Measurements from ENCODE around the gene NKAIN4.

Gene NKAIN4

GRCh38 chr20:63210011-63210605, 44.2 kb downstream of the NKAIN4 start:
- Histone ChIP-seq H3K9me3 (ENCODE audit: control insufficient read depth in 1 of 2, low read length in 2 of 2) (no peaks in the 10 kb centered on the region), H3K27ac (ENCODE audit: low read length) (no peak overlapping the region), H3K4me3 (ENCODE audit: low read depth in 1 of 2, low read length in 2 of 2) (no peak overlapping the region), H3K27me3 (ENCODE audit: low read depth, low read length) (no peaks in the 10 kb centered on the region), H3K4me1 (ENCODE audit: control insufficient read depth in 1 of 2, insufficient read depth in 2 of 2, low read length in 2 of 2) (peaks cover 4 to 26% of the 10 kb centered on the region in 2 donors), H3K36me3 (ENCODE audit: control insufficient read depth in 1 of 2, insufficient read depth in 2 of 2, low read length in 2 of 2) (peaks cover 35 to 37% of the 10 kb centered on the region in 2 donors)

- no peaks in the 10 kb centered on the region for H3K9me3 ChIP-seq (ENCODE audit: control insufficient read depth in 1 of 2, low read length in 2 of 2)
- H3K36me3 ChIP-seq (ENCODE audit: control insufficient read depth in 1 of 2, insufficient read depth in 2 of 2, low read length in 2 of 2) = peaks cover 42 to 51% of the 10 kb centered on the region in 2 donors
- no peak overlapping the region for H3K27ac ChIP-seq (ENCODE audit: low read length)
- peaks cover 4 to 16% of the 10 kb centered on the region in 2 donors for H3K4me1 ChIP-seq (ENCODE audit: control insufficient read depth in 1 of 2, insufficient read depth in 2 of 2, low read length in 2 of 2)
- H3K4me3 ChIP-seq (ENCODE audit: low read depth in 1 of 2, low read length in 2 of 2) = no peak overlapping the region
- H3K27me3 ChIP-seq (ENCODE audit: low read depth, low read length) = no peaks in the 10 kb centered on the region
Measured at GRCh38 chr20:63208346-63208909, 45.8 kb downstream of the NKAIN4 start.

DNA sequence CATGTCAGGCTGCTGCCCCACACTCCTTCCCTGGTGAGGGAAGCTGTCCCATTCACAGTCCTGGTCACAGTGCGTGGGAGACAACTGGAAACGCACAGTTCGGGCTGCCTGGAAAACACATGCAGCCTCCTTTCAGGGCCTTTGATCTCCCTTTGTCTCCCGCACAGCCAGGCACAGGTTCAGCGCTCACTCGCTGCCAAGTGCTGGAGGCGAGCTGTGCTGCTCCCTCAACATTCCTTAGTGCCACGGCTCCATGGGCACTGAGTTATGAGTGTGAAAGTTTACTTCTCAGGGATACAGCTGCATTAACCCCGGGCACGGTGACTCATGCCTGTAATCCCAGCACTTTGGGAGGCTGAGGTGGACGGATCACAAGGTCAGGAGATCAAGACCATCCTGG, 47.4 kb downstream of the NKAIN4 start:
- H3K27me3 ChIP-seq (ENCODE audit: low read depth, low read length) = no peaks in the 10 kb centered on the region
- H3K4me1 ChIP-seq (ENCODE audit: control insufficient read depth in 1 of 2, insufficient read depth in 2 of 2, low read length in 2 of 2) = peaks cover 0 to under 1% of the 10 kb centered on the region in 2 donors
- peaks cover 48 to 51% of the 10 kb centered on the region in 2 donors for H3K36me3 ChIP-seq (ENCODE audit: control insufficient read depth in 1 of 2, insufficient read depth in 2 of 2, low read length in 2 of 2)
- H3K9me3 ChIP-seq (ENCODE audit: control insufficient read depth in 1 of 2, low read length in 2 of 2) = no peaks in the 10 kb centered on the region
- no peak overlapping the region for H3K27ac ChIP-seq (ENCODE audit: low read length)
- no peak overlapping the region for H3K4me3 ChIP-seq (ENCODE audit: low read depth in 1 of 2, low read length in 2 of 2)

DNA sequence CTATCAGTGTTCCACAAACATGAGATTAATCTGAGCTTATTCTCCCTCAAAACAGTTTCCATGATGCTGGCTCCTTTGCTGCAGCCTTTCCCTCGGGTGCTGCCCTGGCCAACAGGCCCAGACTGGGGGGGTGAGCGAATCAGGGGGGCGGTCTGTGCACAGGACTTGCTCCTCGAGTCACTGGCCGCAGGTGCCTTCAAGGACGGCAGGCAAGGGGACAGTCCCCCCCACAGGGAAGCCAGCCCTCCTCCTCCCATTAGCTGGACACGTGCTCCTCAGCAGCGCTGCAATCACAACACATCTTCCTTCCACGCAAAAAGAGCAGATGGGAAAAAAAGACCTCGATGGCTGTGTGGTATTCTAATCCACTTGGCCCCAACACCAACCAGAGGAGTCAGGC, 48.4 kb downstream of the NKAIN4 start:
- H3K4me3 ChIP-seq (ENCODE audit: low read depth in 1 of 2, low read length in 2 of 2) = no peak overlapping the region
- no peaks in the 10 kb centered on the region for H3K4me1 ChIP-seq (ENCODE audit: control insufficient read depth in 1 of 2, insufficient read depth in 2 of 2, low read length in 2 of 2)
- H3K27me3 ChIP-seq (ENCODE audit: low read depth, low read length) = no peaks in the 10 kb centered on the region
- no peak overlapping the region for H3K27ac ChIP-seq (ENCODE audit: low read length)
- H3K36me3 ChIP-seq (ENCODE audit: control insufficient read depth in 1 of 2, insufficient read depth in 2 of 2, low read length in 2 of 2) = peaks cover 54 to 60% of the 10 kb centered on the region in 2 donors
- no peaks in the 10 kb centered on the region for H3K9me3 ChIP-seq (ENCODE audit: control insufficient read depth in 1 of 2, low read length in 2 of 2)

DNA sequence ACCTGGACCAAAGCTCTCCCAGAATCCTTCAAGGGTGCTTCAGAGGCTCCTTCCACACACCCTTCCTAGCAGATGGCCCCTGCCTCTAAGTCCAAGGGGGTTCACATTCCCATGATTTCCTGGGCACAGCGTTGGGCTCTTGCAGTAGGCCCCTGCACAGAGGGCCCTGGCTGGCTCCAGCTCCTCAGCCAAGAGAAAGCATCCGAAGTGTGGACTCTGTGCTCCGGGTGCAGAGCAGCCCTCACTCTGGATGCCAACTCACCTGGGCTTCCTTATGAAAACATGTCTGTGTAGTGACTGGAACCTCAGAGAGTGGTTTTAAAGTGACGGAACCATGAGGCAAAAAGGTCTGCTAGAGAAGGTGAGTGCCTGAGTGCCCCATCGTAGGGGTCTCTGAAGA, 49.9 kb downstream of the NKAIN4 start:
- H3K36me3 ChIP-seq (ENCODE audit: control insufficient read depth in 1 of 2, insufficient read depth in 2 of 2, low read length in 2 of 2) = peaks cover 53 to 60% of the 10 kb centered on the region in 2 donors
- H3K9me3 ChIP-seq (ENCODE audit: control insufficient read depth in 1 of 2, low read length in 2 of 2) = no peaks in the 10 kb centered on the region
- H3K27me3 ChIP-seq (ENCODE audit: low read depth, low read length) = no peaks in the 10 kb centered on the region
- no peaks in the 10 kb centered on the region for H3K4me1 ChIP-seq (ENCODE audit: control insufficient read depth in 1 of 2, insufficient read depth in 2 of 2, low read length in 2 of 2)
- H3K4me3 ChIP-seq (ENCODE audit: low read depth in 1 of 2, low read length in 2 of 2) = no peak overlapping the region
- H3K27ac ChIP-seq (ENCODE audit: low read length) = no peak overlapping the region

DNA sequence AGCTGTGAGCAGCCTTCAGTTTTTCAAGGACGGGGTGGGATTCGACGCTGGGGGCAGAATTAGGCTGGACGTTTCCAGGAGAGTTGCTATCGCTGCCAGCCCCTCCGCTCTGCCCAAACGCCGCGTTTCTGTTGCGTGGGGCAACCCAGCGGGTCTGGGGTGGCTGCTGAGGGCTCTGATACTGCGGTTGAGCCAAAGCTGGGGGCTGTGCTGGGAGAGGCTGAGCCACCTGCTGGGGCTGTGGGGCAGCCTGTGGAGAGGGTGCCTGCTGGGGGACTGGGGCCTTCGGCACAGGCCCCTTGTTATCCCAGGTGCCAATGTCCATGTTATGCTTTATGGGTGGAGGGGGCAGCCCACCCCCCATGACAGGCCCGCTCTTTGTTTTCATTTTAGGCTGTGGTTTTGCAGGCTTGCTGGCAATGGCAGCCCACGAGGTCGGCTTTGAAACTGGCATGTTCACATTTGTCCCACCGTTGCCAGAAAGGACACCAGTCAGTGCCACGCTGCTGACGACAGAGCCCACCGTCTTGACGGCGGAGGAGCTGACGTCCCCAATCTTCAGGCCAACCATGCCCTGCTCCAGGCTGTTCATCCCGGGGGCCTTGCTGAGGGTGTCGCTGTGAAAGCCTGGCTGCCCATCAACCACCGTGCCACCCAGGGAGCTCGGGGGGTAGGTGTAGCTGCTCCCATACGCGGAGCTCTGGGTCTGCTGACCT, 51.3 kb downstream of the NKAIN4 start:
- H3K27ac ChIP-seq (ENCODE audit: low read length) = no peak overlapping the region
- no peak overlapping the region for H3K4me3 ChIP-seq (ENCODE audit: low read depth in 1 of 2, low read length in 2 of 2)
- peaks cover 0 to 3% of the 10 kb centered on the region in 2 donors for H3K4me1 ChIP-seq (ENCODE audit: control insufficient read depth in 1 of 2, insufficient read depth in 2 of 2, low read length in 2 of 2)
- peaks cover 45 to 51% of the 10 kb centered on the region in 2 donors for H3K36me3 ChIP-seq (ENCODE audit: control insufficient read depth in 1 of 2, insufficient read depth in 2 of 2, low read length in 2 of 2)
- no peaks in the 10 kb centered on the region for H3K27me3 ChIP-seq (ENCODE audit: low read depth, low read length)
- no peaks in the 10 kb centered on the region for H3K9me3 ChIP-seq (ENCODE audit: control insufficient read depth in 1 of 2, low read length in 2 of 2)

- H3K4me3 ChIP-seq (ENCODE audit: low read depth in 1 of 2, low read length in 2 of 2) = no peak overlapping the region
- H3K9me3 ChIP-seq (ENCODE audit: control insufficient read depth in 1 of 2, low read length in 2 of 2) = no peaks in the 10 kb centered on the region
- H3K4me1 ChIP-seq (ENCODE audit: control insufficient read depth in 1 of 2, insufficient read depth in 2 of 2, low read length in 2 of 2) = peaks cover 0 to 10% of the 10 kb centered on the region in 2 donors
- peaks cover 48 to 49% of the 10 kb centered on the region in 2 donors for H3K36me3 ChIP-seq (ENCODE audit: control insufficient read depth in 1 of 2, insufficient read depth in 2 of 2, low read length in 2 of 2)
- H3K27ac ChIP-seq (ENCODE audit: low read length) = no peak overlapping the region
- H3K27me3 ChIP-seq (ENCODE audit: low read depth, low read length) = no peaks in the 10 kb centered on the region
Measured at GRCh38 chr20:63202021-63202420, 52.2 kb downstream of the NKAIN4 start.

- Histone ChIP-seq H3K27ac (ENCODE audit: low read length) (no peak overlapping the region), H3K36me3 (ENCODE audit: control insufficient read depth in 1 of 2, insufficient read depth in 2 of 2, low read length in 2 of 2) (peaks cover 36 to 42% of the 10 kb centered on the region in 2 donors), H3K27me3 (ENCODE audit: low read depth, low read length) (no peaks in the 10 kb centered on the region), H3K9me3 (ENCODE audit: control insufficient read depth in 1 of 2, low read length in 2 of 2) (no peaks in the 10 kb centered on the region), H3K4me1 (ENCODE audit: control insufficient read depth in 1 of 2, insufficient read depth in 2 of 2, low read length in 2 of 2) (peaks cover 0 to 10% of the 10 kb centered on the region in 2 donors), H3K4me3 (ENCODE audit: low read depth in 1 of 2, low read length in 2 of 2) (no peak overlapping the region)
Measured at GRCh38 chr20:63198606-63199005, 55.7 kb downstream of the NKAIN4 start.

- no peaks in the 10 kb centered on the region for H3K27me3 ChIP-seq (ENCODE audit: low read depth, low read length)
- H3K27ac ChIP-seq (ENCODE audit: low read length) = no peak overlapping the region
- no peaks in the 10 kb centered on the region for H3K9me3 ChIP-seq (ENCODE audit: control insufficient read depth in 1 of 2, low read length in 2 of 2)
- H3K4me3 ChIP-seq (ENCODE audit: low read depth in 1 of 2, low read length in 2 of 2) = no peak overlapping the region
- H3K36me3 ChIP-seq (ENCODE audit: control insufficient read depth in 1 of 2, insufficient read depth in 2 of 2, low read length in 2 of 2) = peaks cover 19 to 27% of the 10 kb centered on the region in 2 donors
- peaks cover 0 to 10% of the 10 kb centered on the region in 2 donors for H3K4me1 ChIP-seq (ENCODE audit: control insufficient read depth in 1 of 2, insufficient read depth in 2 of 2, low read length in 2 of 2)
Measured at GRCh38 chr20:63196768-63197470, 57.3 kb downstream of the NKAIN4 start.

- Histone ChIP-seq H3K36me3 (ENCODE audit: control insufficient read depth in 1 of 2, insufficient read depth in 2 of 2, low read length in 2 of 2) (peaks cover 11 to 13% of the 10 kb centered on the region in 2 donors), H3K27ac (ENCODE audit: low read length) (no peak overlapping the region), H3K9me3 (ENCODE audit: control insufficient read depth in 1 of 2, low read length in 2 of 2) (no peaks in the 10 kb centered on the region)
Measured at GRCh38 chr20:63194797-63195173, 59.5 kb downstream of the NKAIN4 start.

More at GRCh38 chr20:63194797-63195173, 59.5 kb downstream of the NKAIN4 start:
- Histone ChIP-seq H3K27me3 (ENCODE audit: low read depth, low read length) (no peaks in the 10 kb centered on the region), H3K4me1 (ENCODE audit: control insufficient read depth in 1 of 2, insufficient read depth in 2 of 2, low read length in 2 of 2) (peaks cover 0 to 10% of the 10 kb centered on the region in 2 donors), H3K4me3 (ENCODE audit: low read depth in 1 of 2, low read length in 2 of 2) (no peak overlapping the region)

Data from muscle layer of duodenum (tissue), 2 donors.